Left lobe of liver (tissue), 2 donors: ENCODE data around the gene PNKD. TPM values are rescaled to one million over a fixed set of nuclear protein-coding genes. Genes with fewer than 3 reads are reported as not detected.
"Not testable (repeated sequence)": the region's sequence is repeated elsewhere in the genome, so short reads cannot be mapped to it uniquely, and the experiment has no call there.

Experiments
- ATAC-seq: fragments of 200-7000 bp; cut with Tn5 transposase; one replicate; pipeline ENCODE4 v1.9.1; 2020; ENCODE audit warnings: mild to moderate bottlenecking, moderate library complexity
- DNase-seq: peaks from one replicate; pipeline ENCODE4 v3.0.0-alpha.2; 2020; ENCODE audit warnings: low spot score
- total RNA-seq: library from RNA; stranded (reverse); gene quantifications from one replicate; pipeline ENCODE4 v1.2.1, GENCODE V29; 2021
- donor health status: DM: no; HTN: no; CAD: no; lungs with moderate emphysema.
- donor health status: DM: no; HTN: yes; CAD: no.

PNKD gene
- total RNA-seq, 1 donor from 2014 or later = 102 TPM

GRCh38 chr2:218291318-218292047, 21.2 kb downstream of the PNKD start:
- ATAC-seq = peak; percentile 33
- DNase-seq = no peak

GRCh38 chr2:218292048-218293014, 22.0 kb downstream of the PNKD start, which contains the start of gene TMBIM1:
TMBIM1 (minus strand) TSS chr2:218292503; CDS start chr2:218282141, 10,362 bp downstream.
- peak; percentile 86 for DNase-seq
- peak; percentile 88 for ATAC-seq

GRCh38 chr2:218293715-218294429, 23.6 kb downstream of the PNKD start:
- ATAC-seq (no peak), DNase-seq (no peak)

GRCh38 chr2:218294430-218295022, 24.2 kb downstream of the PNKD start:
- no peak for ATAC-seq

DNA sequence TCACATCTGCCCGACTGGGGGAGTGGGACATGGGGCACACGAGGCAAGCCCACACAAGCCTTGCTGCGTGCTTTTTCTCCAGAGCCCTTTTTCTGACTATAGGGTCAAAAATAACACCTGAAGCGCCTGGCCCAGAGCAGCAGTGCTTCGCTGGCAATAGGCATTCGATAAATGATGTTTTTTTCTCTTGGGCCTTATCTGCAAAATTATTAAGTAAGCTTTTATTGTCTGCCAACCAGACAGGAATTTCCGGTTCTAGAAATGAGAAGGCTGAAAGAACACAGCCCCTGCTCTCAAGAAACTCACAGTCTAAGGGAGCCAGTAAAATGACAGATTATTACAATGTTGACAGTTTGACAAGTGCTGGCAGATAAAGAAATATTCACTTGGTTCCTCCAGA, 24.7 kb downstream of the PNKD start:
- no peak for ATAC-seq
- DNase-seq = no peak

More at GRCh38 chr2:218294430-218295022, 24.2 kb downstream of the PNKD start:
- DNase-seq = no peak

DNA sequence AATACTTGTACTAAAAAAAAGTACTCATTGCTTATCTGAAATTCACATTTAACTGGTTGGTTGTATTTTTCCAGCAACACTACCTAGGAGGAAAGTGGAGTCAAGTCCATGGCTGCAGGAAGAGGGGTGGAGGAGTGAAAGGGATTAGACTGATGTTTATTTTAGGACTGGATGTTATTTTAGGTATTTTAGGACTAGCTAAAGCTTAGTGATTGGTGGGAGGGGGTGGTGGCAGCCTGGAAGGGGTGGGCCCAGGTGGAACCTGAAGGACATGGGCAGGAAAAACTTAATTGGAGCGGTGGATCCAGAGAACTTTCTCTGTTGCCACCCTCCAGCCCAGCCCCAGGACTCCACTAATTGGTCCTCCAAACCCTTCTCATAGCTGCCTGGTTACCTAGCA, 25.9 kb downstream of the PNKD start:
- no peak for DNase-seq
- no peak for ATAC-seq

DNA sequence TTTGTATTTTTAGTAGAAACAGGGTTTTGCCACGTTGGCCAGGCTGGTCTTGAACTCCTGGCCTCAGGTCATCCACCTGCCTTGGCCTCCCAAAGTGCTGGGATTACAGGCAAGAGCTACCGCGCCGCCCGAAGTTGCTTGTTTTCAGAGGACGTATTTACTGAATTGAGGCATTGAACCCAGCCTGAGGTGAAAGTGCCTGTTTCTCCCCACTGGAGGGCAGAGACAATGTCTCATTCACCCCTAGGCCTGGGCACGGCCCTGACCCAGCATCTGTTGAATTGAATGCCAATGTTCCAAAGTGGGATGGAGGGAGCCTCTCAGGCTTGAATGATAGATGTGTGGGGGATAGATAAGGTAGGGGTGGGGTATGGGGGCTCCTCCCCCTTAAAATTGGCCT, 26.5 kb downstream of the PNKD start:
- ATAC-seq (no peak), DNase-seq (no peak)

DNA sequence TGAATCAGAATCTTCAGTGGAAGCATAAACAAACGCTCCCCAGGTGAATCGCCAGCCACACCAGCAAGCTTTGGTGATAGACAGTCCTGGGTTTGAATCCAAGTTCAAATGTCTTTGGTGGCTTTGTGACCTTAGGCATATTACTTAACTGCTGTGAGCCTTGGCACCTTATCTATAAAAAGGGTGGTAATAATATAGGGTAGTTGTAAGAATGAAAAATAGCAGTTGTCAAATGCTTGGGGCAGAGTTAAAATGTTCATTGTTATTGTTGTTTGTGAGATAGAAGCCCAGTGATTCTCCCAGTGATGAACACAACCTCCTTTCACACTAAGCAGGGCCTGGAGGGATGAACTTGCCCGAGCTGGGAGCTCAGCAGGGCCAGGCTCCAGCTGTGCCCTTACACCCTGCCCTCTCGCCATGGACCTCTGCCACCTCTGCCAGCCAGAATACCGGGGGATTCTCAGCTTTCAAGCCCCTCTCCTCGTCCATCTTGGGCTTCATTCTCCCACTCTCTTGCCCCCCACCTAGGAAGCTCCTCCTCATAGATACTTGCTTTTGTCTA, 28.1 kb downstream of the PNKD start:
- peak; percentile 42 for ATAC-seq
- no peak for DNase-seq

DNA sequence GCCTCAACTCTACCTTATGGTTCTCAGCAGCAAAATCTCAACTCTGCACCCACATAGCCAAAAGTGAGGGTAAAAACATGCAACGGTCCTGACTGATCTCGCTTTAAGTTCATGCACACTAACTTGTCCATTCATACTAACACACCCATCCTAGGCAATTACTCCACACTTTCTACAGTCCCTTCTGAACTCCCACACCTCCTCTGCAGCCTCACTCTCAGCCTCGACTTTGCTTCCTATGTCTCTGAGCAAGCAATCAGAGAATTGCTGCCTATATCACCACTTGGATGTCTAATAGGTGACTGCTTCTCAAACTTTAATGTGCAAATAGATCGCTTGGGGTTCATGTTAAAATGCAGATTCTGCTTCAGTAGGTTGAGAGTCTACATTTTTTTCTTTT, 29.8 kb downstream of the PNKD start:
- ATAC-seq = no peak

DNA sequence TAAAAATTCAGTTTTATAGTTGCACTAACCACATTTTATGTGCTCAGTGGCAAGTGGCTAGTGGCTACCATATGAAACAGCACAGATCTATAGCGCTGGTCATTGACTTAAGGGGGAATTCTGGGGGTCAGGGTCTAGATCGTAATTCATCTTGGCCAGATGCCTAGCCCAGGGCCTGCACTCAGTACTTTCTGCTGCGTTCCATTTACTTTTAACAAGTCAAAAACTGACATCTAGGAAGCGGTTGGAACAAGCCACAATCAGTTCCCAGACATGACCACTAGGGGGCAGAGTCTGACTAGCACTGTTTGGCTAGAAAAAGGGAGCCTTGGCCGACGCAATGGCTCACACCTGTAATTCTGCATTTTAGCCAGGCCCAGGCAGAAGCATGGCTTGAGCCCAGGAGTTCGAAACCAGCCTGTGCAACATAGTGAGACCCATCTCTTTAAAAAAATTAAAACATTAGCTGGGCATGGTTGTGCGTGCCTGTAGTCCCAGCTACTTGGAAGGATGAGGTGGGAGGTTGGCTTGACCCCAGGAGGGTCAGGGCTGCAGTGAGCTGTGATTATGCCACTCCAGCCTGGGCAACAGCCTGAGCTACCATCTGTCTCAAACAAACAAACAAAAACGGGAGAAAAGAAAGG, 31.0 kb downstream of the PNKD start:
- peak; percentile 91 for ATAC-seq
- DNase-seq = peak; percentile 87

More for the DNA sequence above, 29.8 kb downstream of the PNKD start:
- DNase-seq = no peak

DNA sequence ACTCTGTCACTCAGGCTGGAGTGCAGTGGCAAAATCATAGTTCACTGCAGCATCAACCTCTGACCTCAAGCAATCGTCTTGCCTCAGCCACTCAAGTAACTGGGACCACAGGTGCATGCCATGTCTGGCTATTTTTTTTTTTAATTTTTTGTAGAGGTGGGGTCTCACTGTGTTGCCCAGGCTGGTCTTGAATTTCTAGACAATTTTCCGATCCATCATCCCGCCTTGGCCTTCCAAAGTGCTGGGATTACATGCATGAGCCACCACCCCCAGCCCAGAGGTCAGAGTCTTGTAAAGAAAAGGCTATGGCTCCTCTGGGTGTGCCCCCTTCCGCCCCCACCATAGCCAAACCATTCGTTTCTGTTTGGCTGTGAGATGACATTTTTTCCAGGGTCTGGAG, 35.1 kb downstream of the PNKD start:
- DNase-seq (no peak), ATAC-seq (no peak)

DNA sequence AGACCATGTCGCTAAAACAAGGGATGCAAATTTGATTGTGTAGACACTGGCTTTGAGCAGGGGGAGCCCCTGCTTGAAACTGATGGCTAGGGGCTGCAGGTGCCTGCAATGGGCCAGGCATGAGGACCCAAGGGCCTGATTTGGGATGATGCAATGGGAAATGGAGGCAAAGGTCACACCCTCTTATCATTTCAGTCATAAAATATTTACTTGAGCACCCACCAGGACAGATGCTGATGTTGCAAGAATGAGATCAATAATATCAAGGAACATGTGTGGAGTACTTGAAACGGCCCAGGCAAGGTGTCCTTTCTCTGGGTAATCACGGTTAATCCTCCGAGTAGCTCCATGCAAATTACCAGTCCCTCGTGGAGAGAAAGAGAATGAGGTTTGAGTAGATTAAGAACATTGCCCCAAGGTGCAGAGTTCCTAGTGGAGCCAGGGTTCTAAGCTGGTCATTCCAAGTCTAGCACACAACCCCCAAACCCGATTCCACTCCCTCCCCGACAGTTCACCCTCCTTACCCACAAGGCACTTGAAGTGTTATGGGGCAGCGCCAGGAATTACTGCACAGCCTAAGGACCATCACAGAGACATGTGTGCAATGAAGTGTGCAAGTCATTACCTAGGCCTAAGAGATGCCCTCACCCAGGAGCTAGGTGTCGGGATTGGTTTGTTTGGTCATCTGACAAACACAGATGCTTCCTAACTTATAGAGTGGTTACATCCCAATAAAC, 36.0 kb downstream of the PNKD start:
- ATAC-seq = peak; percentile 60
- no peak for DNase-seq

GRCh38 chr2:218307415-218308090, 37.2 kb downstream of the PNKD start:
- no peak for DNase-seq
- ATAC-seq = no peak

- peak; percentile 5 for ATAC-seq
Measured at GRCh38 chr2:218310853-218311540, 40.7 kb downstream of the PNKD start.

GRCh38 chr2:218311541-218312266, 41.4 kb downstream of the PNKD start:
- peak; percentile 38 for ATAC-seq
- not testable (repeated sequence) for DNase-seq

More at GRCh38 chr2:218310853-218311540, 40.7 kb downstream of the PNKD start:
- no peak for DNase-seq

- ATAC-seq (peak; percentile 76), DNase-seq (no peak)
Measured at GRCh38 chr2:218312267-218312756, 42.0 kb downstream of the PNKD start.

GRCh38 chr2:218313356-218313755, 43.0 kb downstream of the PNKD start:
- peak; percentile 47 for ATAC-seq
- no peak for DNase-seq
